HG03354 (cell line): Measurements from ENCODE around the gene DCC.

ENCODE experiments used
- ATAC-seq: cut with Tn5 transposase; IDR thresholded peaks from one replicate; pipeline ENCODE4 v1.9.1; 2021; ENCODE audit warnings: mild to moderate bottlenecking; ENCODE audit not compliant: unreplicated experiment, poor library complexity, severe bottlenecking

DCC gene

GRCh38 chr18:52953387-52953786, 613.4 kb downstream of the DCC start:
- ATAC-seq, result no peak

GRCh38 chr18:52963481-52963880, 623.5 kb downstream of the DCC start:
- ATAC-seq, result no peak

GRCh38 chr18:52970686-52971085, 630.7 kb downstream of the DCC start:
- ATAC-seq, result no peak

GRCh38 chr18:52971097-52971496, 631.1 kb downstream of the DCC start:
- no peak for ATAC-seq

GRCh38 chr18:52979892-52980291, 639.9 kb downstream of the DCC start:
- no peak for ATAC-seq

GRCh38 chr18:52991246-52991645, 651.2 kb downstream of the DCC start:
- no peak for ATAC-seq

- ATAC-seq, result no peak
Measured at GRCh38 chr18:52992041-52992440, 652.0 kb downstream of the DCC start.

- no peak for ATAC-seq
Measured at GRCh38 chr18:52995875-52996274, 655.9 kb downstream of the DCC start.

GRCh38 chr18:52999633-53000032, 659.6 kb downstream of the DCC start:
- ATAC-seq, result no peak

GRCh38 chr18:53004798-53005197, 664.8 kb downstream of the DCC start:
- no peak for ATAC-seq

GRCh38 chr18:53018791-53019190, 678.8 kb downstream of the DCC start:
- no peak for ATAC-seq

- ATAC-seq, result no peak
Measured at GRCh38 chr18:53025247-53025646, 685.2 kb downstream of the DCC start.

- no peak for ATAC-seq
Measured at GRCh38 chr18:53028565-53028964, 688.6 kb downstream of the DCC start.

- ATAC-seq, result no peak
Measured at GRCh38 chr18:53033128-53033527, 693.1 kb downstream of the DCC start.

- ATAC-seq, result no peak
Measured at GRCh38 chr18:53038608-53039007, 698.6 kb downstream of the DCC start.

- ATAC-seq, result no peak
Measured at GRCh38 chr18:53040286-53040685, 700.3 kb downstream of the DCC start.

- ATAC-seq, result no peak
Measured at GRCh38 chr18:53056064-53056463, 716.1 kb downstream of the DCC start.

- no peak for ATAC-seq
Measured at GRCh38 chr18:53070788-53071187, 730.8 kb downstream of the DCC start.

- no peak for ATAC-seq
Measured at GRCh38 chr18:53080687-53081086, 740.7 kb downstream of the DCC start.

- ATAC-seq, result no peak
Measured at GRCh38 chr18:53093636-53094035, 753.6 kb downstream of the DCC start.

GRCh38 chr18:53101536-53102105, 761.6 kb downstream of the DCC start:
- ATAC-seq, result no peak

- no peak for ATAC-seq
Measured at GRCh38 chr18:53114441-53114840, 774.4 kb downstream of the DCC start.
